Stimulated activated CD8-positive, alpha-beta memory T cell treated with anti-CD3 and anti-CD28 coated beads, Interleukin-7, amount 100 ng/mL, for 1 hour (primary cell): ENCODE measurements around the gene FRK.
"Not testable (repeated sequence)": the region's sequence is repeated elsewhere in the genome, so short reads cannot be mapped to it uniquely, and the experiment has no call there.

Experiments used
- DNase-seq, 2 donors: peaks; one replicate each; pipeline ENCODE4 v3.0.0-alpha.2; 2020; ENCODE audit warnings: low read depth in 2 of 2

The FRK gene

GRCh38 chr6:115945306-115945705, 115.4 kb downstream of the FRK start:
- no peak for DNase-seq

GRCh38 chr6:115944829-115945228, 115.9 kb downstream of the FRK start:
- DNase-seq, result not testable (repeated sequence)

DNA sequence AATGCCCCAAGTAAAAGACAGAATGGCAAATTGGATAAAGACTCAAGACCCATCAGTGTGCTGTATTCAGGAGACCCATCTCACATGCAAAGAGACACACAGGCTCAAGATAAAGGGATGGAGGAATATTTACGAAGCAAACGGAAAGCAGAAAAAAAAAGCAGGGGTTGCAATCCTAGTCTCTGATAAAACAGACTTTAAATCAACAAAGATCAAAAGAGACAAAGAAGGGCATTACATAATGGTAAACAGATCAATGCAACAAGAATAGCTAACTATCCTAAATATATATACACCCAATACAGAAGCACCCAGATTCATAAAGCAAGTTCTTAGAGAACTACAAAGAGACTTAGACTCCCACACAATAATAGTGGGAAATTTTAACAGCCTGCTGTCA, 123.2 kb downstream of the FRK start:
- DNase-seq, result not testable (repeated sequence)

DNA sequence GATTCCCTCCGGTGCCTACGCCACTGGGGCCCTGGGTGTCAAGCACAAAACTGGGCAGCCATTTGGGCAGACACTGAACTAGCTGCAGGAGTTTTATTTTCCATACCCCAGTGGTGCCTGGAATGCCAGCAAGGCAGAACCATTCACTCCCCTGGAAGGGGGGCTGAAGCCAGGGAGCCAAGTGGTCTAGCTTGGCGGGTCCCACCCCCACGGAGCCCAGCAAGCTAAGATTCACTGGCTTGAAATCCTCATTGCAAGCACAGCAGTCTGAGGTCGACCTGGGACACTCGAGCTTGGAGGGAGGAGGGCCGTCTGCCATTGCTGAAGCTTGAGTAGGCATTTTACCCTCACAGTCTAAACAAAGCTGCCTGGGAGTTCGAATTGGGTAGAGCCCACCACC, 125.3 kb downstream of the FRK start:
- no peak for DNase-seq

GRCh38 chr6:115934829-115935228, 125.9 kb downstream of the FRK start:
- DNase-seq, result no peak

DNA sequence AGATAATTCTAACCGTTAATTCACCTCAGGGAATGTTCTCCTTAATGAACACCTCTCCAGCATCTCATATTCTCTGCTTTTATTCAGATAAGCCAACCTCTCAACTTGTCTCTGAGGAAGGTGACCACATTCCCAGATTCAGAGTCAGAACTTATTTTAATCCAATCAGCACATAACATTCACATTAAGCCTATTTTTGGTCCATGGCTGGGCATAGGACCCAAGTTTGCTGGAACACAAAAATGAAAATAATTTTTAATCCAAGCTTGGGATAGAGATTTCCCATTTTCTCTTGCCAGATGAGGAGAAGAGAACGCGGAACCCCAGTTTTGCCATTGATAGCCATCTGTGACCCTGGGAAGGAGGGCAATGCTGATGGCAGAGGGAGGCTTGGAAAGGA, 126.5 kb downstream of the FRK start:
- DNase-seq, result no peak

DNA sequence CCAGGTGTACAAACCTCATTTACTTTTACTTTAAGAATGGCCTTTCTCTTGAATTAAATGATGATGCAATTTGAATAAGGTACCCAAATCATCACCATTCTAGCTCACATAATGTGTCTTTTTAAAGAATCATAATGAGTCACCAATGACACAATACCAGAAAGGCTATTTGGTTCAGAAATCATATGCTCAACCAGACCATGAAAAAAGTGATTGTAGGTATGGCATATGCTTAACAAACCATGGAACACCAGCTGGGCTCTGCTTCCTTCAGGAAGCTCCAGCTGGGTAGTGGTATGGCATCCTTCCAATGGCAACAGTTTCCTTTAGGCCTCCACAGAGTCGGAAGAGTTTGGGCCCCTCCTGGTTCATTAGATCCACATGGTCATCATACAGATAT, 128.2 kb downstream of the FRK start:
- DNase-seq, result no peak

DNA sequence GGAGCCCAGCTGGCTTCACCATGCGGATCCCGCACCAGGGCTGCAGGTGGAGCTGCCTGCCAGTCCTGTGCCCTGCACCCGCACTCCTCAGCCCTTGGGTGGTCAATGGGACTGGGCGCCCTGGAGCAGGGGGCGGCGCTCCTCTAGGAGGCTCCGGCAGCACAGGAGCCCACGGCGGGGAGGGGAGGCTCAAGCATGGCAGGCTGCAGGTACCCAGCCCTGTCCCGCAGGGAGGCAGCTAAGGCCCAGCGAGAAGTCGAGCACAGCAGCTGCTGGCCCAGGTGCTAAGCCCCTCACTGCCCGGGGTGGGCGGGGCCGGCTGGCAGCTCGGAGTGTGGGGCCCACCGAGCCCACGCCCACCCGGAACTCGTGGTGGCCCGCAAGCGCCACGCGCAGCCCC, 132.7 kb downstream of the FRK start:
- not testable (repeated sequence) for DNase-seq

DNA sequence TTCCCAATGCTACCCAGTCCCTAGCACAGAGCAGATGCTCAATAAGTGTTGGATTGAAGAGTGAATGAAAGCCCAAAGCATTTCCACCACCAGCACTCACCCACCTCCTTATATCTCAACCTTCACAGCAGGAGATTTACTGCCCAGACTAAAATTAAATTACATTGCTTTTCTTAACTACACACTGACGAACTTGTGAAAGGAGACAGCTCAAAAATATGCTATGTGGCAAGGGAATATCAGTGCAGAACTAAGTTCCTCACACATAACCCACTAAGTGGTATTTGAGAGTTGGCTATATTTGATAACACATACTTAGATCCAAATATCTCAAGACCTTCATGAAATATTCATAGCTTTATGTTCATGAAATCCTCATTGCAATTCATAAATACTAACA, 137.7 kb downstream of the FRK start:
- DNase-seq, result no peak

DNA sequence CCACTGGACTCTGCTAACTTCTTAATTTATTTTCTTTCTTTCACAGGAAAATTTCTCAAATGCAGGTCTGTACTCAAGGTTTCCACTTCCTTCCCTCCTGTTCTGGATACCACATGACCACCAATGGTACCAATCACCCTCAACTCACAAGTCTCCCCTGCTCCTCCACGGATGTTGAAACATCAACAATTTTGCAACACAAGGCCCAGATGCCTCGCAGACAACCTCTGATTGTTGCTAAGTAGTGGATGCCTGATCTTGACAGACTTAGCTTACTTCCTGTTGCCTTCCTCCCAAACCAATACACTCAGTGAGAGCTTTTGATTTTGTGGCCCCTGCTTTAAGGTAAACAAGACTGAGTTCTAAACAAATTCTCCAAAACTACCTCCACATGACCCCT, 146.6 kb downstream of the FRK start:
- no peak for DNase-seq

DNA sequence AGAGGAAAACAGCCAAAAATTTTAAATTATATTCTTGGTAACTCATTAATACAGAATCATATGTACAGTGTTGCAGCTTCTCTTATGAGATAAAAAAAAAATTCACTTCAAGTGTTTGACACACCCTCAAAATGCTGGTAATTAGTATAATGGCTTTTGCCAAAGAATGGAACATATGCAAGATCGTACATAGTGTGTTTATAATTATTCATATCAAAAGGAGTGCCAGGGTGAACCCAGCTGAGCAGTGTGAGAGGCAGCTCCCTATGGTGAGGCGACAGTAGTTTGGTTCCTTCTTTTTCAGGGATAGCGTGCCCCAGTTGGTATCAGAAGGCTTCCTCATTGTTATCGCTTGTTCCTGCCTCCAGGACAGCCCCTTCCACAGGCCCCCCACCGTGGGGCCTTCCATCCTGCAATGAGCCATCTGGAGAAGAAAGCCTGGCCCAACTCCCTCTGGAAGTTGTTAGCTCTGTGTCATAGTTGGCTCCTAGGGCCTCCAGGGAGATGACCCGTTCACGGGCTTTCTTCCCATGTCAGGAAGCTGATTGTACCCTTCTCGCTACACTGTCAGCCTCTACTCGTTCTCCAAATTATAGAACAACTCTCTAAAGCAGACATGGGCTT, 150.7 kb downstream of the FRK start:
- no peak for DNase-seq

DNA sequence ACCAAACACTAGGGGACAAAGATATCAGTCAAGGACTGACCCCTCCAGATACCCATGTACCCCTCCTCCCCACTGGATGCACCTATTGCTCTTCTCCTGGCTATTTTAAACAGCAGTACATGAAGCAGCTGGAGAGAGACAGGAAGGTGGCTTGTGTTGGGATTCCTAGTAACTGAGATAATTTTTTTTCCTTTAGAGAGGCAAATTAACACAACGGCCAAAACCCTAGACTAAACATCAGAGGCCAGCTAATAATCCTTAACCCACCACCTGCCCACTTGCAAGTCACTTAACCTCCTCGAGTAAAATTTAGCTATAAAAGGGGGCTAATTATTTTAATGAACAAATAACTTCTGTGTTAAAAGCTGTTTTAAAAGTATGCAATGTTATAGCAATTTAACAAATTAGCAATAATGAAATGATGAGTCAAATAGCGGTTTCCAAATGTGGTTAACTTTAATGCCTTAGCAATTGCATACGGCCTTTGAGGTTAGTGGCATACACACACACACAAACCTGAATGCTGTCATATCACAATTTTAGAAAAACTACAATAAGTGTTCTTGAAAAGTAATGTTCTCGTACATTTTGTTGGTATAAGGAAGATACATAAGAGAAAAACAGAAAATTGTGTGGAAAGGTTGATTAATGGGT, 151.7 kb downstream of the FRK start:
- DNase-seq, result no peak

DNA sequence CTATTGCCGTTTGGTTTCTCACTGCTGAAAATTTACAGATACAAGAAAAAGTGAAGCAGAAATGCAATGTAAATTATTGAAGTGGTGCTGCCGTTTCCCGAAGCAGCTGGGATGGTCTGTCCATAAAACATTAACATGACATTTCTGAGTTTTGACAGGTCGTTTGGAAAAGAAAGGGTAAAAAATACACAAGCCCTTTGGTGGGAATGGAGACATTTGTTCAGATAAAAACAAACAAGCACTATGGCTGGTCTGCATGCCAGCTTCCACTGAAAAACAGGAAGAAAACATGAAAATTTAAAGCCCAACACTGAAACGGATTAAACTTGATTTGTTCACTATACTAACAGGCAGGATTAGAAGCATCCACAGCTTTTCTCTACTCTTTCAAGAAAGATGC, 155.2 kb downstream of the FRK start:
- DNase-seq, result no peak

DNA sequence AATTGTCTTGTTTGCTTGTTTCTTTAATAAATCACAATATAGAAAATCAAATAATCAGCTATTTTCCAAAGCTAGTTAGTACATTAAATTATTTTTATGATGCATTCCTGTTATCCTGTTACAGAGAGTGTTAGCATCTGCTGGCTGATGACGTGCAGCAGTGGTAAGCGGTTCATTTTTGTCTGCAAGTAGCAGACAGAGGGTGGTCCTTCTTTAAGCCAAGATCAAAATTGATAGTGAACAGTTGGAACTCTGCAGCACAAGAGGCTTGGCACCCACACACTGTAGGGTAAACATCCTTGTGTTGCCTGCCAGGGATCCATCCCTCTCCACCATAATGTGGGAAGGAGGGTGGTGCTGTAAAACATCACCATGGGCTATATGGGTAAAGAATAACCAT, 158.3 kb downstream of the FRK start:
- DNase-seq, result no peak

DNA sequence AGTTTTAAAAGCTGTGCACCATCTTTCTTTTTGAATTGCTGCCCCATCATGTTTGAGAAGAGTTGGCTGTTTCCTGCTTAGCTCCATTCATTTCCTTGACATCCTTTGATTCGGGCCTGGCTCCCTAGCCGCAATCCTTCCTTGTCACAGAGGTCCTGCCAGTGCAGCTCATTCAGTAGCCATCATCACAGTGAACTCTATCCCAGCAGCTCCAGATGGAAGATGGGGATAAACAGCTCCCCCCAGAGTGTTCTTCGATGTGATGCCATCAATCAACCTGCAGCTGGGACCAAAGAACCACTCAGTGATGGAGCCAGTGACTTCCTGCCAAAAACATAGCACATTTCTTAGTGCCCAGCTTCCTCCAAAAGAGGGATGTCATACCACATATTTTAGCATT, 158.8 kb downstream of the FRK start:
- no peak for DNase-seq

DNA sequence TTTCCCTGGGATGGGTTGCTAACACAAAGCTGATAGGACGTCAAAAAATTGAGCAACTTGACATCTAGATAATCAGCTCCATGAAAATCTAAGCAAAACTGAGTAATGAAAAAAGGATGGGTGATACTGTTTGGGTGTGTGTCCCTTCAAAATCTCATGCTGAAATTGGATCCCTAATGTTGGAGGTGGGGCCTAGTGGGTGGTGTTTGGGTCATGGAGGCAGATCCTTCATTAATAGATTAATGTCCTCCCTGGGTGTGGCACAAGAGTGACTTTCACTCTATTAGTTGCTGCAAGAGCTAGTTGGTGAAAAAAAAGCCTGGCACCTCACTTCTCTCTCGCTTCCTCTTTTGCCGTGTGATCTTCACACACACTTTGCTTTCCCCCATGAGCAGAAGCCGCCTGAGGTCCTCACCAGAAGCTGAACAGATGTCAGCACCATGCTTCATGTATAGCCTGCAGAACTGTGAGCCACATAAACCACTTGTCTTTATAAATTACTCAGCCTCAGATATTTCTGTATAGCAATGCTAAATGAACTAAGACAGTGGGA, 160.9 kb downstream of the FRK start:
- DNase-seq, result no peak

- DNase-seq, result no peak
Observed at GRCh38 chr6:115898246-115898645, 162.4 kb downstream of the FRK start.

DNA sequence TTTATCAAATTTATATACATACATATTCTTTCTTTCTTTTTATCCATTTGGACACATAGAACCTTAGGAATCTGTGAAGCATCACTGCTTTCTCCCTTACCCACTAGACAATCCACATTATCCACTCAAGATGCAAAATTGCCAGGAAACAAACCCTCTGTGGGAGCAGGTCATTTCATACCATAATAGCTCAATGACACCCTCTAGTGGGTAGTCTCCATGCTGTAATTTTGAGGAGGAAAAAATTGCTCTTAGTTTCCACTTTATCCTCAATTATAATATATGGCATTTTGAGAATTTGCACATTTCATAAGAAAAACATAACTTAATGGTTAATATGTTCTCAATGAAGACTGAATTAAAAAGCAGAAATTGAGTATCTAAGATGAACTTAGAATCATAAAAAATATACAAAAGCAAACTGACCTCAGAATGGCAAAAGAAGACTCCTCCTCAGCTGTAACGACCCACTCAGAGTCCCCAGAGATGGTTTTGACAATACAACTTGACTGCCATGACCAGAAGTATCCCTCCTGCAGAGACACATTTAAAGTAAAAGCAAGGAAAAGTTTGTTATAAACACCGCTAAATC, 164.1 kb downstream of the FRK start:
- DNase-seq, result no peak

GRCh38 chr6:115894426-115894992, 166.2 kb downstream of the FRK start:
- DNase-seq, result no peak

DNA sequence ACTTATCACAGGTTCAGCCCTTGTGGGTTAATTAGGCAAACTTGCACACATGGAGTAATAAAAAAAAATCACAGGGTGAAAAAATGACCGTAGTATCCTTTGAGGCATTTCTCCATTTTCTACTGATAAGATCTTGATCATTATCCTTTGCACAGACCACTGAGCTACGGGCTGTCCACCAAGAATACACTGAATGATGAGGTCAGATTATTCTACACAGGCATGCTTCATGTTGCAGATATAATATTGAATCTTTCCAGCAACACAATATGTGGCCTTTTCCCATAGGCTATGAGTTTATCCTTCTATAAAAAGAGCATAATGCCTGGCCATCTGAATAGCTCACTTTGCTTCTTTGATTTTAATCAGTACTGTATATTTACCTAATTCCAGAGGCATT, 168.9 kb downstream of the FRK start:
- no peak for DNase-seq

DNA sequence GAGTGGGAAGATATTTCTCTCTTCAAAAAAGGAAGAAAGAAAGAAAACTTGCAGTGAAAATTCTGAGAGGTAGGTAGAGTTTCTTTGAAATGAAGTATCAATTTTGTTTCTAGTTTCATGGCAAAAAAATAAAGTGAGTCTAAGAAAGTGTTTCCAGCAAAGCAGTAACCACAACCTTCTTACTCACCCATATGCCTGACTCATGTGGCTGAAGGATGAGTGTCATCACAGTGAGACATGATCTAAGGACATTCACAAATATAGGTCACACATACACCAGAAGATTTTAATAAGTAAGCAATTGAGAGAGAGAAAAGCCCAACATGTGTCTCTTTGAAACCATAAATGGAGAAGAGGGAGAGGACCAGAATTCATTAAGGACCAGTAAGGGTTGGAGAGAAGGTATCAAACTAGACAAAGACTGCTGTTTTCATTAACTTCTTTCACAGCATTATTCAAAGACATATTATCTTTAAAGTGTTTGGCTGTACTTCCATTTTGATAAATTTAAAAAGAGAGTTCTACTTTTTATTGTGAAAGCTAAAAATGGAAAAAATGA, 169.5 kb downstream of the FRK start:
- no peak for DNase-seq

DNA sequence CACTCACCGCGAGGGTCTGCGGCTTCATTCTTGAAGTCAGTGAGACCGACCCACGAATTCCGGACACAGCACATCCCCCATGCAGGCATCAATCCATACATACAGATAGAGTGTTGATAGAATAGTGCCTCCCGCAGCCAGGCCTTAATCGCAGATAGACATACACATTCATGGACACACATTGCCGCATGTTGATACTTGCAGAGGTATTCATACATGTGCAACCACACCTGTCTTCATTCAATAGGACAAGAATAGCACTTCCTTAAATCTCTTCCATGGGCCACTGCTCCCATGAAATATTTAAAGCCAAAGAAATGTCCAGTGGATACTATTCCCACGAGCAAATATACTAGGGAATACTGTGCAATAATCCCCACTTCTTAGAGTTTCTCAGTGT, 170.5 kb downstream of the FRK start:
- no peak for DNase-seq
